ENCODE measurements around the gene ATP7A. TPM values are rescaled to one million over a fixed set of nuclear protein-coding genes. Genes with fewer than 3 reads are reported as not detected.

The ATP7A gene
- total RNA-seq, 1 donor from 2014 or later, result 15.0 TPM

DNA sequence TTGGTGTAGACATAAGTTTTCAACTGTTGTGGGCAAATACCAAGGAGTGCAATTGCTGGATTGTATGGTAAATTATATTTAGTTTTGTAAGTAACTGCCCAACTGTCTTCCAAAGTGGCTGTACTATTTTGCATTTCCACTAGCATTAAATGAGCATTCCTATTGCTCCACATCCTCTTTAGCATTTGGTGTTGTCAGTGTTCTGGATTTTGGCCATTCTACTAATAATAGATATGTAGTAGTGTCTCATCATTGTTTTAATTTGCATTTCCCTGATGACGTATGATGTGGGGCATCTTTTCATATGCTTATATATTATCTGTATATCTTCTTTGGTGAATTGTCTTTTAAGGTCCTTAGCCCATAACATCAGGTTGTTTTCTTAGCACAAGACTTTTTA lies 41.7 kb downstream of the ATP7A start:
- Histone ChIP-seq H3K4me1 (ENCODE audit: insufficient read depth, low read length) (no peaks in the 10 kb centered on the region), H3K27me3 (ENCODE audit: insufficient read depth, low read length) (no peaks in the 10 kb centered on the region), H2AFZ (ENCODE audit: low read depth, low read length) (no peak overlapping the region), H4K20me1 (ENCODE audit: insufficient read depth, low read length) (no peaks in the 10 kb centered on the region), H3K79me2 (ENCODE audit: insufficient read depth, low read length) (no peaks in the 10 kb centered on the region), H3K4me3 (ENCODE audit: insufficient read depth, low read depth, low read length) (no peak overlapping the region), H3K9me3 (ENCODE audit: insufficient read depth, low read depth, low read length) (no peaks in the 10 kb centered on the region), H3K4me2 (ENCODE audit: low read length) (no peak overlapping the region), H3K36me3 (ENCODE audit: insufficient read depth, low read length) (no peaks in the 10 kb centered on the region), H3K27ac (ENCODE audit: low read depth, low read length) (no peak overlapping the region), H3K9ac (ENCODE audit: low read length) (no peak overlapping the region)
- TF ChIP-seq, protein P1, sequence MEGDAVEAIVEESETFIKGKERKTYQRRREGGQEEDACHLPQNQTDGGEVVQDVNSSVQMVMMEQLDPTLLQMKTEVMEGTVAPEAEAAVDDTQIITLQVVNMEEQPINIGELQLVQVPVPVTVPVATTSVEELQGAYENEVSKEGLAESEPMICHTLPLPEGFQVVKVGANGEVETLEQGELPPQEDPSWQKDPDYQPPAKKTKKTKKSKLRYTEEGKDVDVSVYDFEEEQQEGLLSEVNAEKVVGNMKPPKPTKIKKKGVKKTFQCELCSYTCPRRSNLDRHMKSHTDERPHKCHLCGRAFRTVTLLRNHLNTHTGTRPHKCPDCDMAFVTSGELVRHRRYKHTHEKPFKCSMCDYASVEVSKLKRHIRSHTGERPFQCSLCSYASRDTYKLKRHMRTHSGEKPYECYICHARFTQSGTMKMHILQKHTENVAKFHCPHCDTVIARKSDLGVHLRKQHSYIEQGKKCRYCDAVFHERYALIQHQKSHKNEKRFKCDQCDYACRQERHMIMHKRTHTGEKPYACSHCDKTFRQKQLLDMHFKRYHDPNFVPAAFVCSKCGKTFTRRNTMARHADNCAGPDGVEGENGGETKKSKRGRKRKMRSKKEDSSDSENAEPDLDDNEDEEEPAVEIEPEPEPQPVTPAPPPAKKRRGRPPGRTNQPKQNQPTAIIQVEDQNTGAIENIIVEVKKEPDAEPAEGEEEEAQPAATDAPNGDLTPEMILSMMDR (IDR thresholded peaks at IDR 0.05; ENCODE audit: insufficient read depth, low read depth, low read length), result no peak
- TF ChIP-seq EZH2 (IDR thresholded peaks at IDR 0.05; ENCODE audit: insufficient read depth, low read length), result no peak
- H3K27me3 Mint-ChIP-seq (ENCODE audit: low read depth, unreplicated experiment), result no peaks in the 10 kb centered on the region
- no peaks in the 10 kb centered on the region for H3K36me3 Mint-ChIP-seq (ENCODE audit: low read depth, unreplicated experiment)
- H3K4me1 Mint-ChIP-seq (ENCODE audit: low read depth, unreplicated experiment), result peaks cover 5% of the 10 kb centered on the region
- H3K9me3 Mint-ChIP-seq (ENCODE audit: unreplicated experiment), result peaks cover 2% of the 10 kb centered on the region
- H3K4me3 Mint-ChIP-seq (ENCODE audit: unreplicated experiment), result no peak overlapping the region
- FAIRE-seq, result no peak
- H3K27ac Mint-ChIP-seq (ENCODE audit: unreplicated experiment), result no peak overlapping the region
- no peak for DNase-seq (ENCODE audit: low read depth)

DNA sequence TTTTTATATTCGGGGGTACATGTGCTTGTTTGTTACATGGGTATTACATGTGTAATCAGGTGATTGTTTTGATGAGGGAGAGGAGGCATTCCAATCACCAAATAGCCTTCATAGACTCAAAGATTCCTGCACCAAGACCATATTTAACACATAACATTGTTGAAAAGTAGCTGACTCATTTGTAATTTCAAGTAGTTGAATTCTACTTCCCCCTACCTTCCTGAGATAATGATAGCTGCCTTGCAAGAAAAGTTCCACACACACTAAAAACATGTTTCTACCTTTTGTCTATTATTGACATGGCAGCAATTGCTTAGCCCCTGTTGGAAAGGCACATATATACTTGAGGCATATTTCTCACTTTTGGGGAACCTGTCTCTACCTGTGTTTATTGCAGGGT lies 42.8 kb downstream of the ATP7A start:
- Histone ChIP-seq H3K4me2 (ENCODE audit: low read length) (peak overlapping the region; percentile 44), H2AFZ (ENCODE audit: low read depth, low read length) (no peak overlapping the region), H3K27ac (ENCODE audit: low read depth, low read length) (no peak overlapping the region), H3K9me3 (ENCODE audit: insufficient read depth, low read depth, low read length) (no peaks in the 10 kb centered on the region), H4K20me1 (ENCODE audit: insufficient read depth, low read length) (no peaks in the 10 kb centered on the region), H3K79me2 (ENCODE audit: insufficient read depth, low read length) (no peaks in the 10 kb centered on the region), H3K9ac (ENCODE audit: low read length) (no peak overlapping the region), H3K4me3 (ENCODE audit: insufficient read depth, low read depth, low read length) (no peak overlapping the region), H3K36me3 (ENCODE audit: insufficient read depth, low read length) (no peaks in the 10 kb centered on the region), H3K4me1 (ENCODE audit: insufficient read depth, low read length) (no peaks in the 10 kb centered on the region), H3K27me3 (ENCODE audit: insufficient read depth, low read length) (no peaks in the 10 kb centered on the region)
- H3K4me3 Mint-ChIP-seq (ENCODE audit: unreplicated experiment), result no peak overlapping the region
- H3K4me1 Mint-ChIP-seq (ENCODE audit: low read depth, unreplicated experiment), result peaks cover 5% of the 10 kb centered on the region
- no peak for DNase-seq (ENCODE audit: low read depth)
- H3K27me3 Mint-ChIP-seq (ENCODE audit: low read depth, unreplicated experiment), result no peaks in the 10 kb centered on the region
- peaks cover 2% of the 10 kb centered on the region for H3K9me3 Mint-ChIP-seq (ENCODE audit: unreplicated experiment)
- H3K36me3 Mint-ChIP-seq (ENCODE audit: low read depth, unreplicated experiment), result no peaks in the 10 kb centered on the region
- FAIRE-seq, result peak; percentile 100
- H3K27ac Mint-ChIP-seq (ENCODE audit: unreplicated experiment), result no peak overlapping the region
- TF ChIP-seq EZH2 (IDR thresholded peaks at IDR 0.05; ENCODE audit: insufficient read depth, low read length), result no peak
- TF ChIP-seq, protein P1 (IDR thresholded peaks at IDR 0.05; ENCODE audit: insufficient read depth, low read depth, low read length), result no peak

DNA sequence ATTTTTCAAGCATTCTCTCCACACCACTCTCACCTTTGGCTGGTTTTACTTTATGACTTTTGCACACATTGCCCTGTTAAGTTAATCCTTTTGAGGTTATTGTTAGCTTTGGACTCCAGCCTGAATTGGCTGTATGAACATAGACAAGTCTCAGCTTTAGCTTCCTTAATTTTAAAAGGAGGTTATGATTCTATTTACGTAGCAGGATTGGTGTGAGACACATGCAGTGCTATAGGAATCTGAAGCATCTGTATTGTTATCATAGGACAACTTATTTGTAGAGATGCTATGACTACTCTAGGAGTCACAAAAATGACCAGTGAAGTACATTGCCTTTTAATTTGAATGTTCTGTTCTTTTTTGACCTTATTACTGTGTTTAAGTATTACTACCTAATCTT lies 43.2 kb downstream of the ATP7A start:
- no peaks in the 10 kb centered on the region for H3K9me3 ChIP-seq (ENCODE audit: insufficient read depth, low read depth, low read length)
- no peaks in the 10 kb centered on the region for H4K20me1 ChIP-seq (ENCODE audit: insufficient read depth, low read length)
- peaks cover 5% of the 10 kb centered on the region for H3K4me1 Mint-ChIP-seq (ENCODE audit: low read depth, unreplicated experiment)
- no peaks in the 10 kb centered on the region for H3K27me3 Mint-ChIP-seq (ENCODE audit: low read depth, unreplicated experiment)
- no peak overlapping the region for H3K27ac ChIP-seq (ENCODE audit: low read depth, low read length)
- no peaks in the 10 kb centered on the region for H3K36me3 ChIP-seq (ENCODE audit: insufficient read depth, low read length)
- H3K4me3 Mint-ChIP-seq (ENCODE audit: unreplicated experiment), result no peak overlapping the region
- H3K4me2 ChIP-seq (ENCODE audit: low read length), result peak overlapping the region; percentile 44
- no peak overlapping the region for H3K4me3 ChIP-seq (ENCODE audit: insufficient read depth, low read depth, low read length)
- peaks cover 2% of the 10 kb centered on the region for H3K9me3 Mint-ChIP-seq (ENCODE audit: unreplicated experiment)
- no peaks in the 10 kb centered on the region for H3K27me3 ChIP-seq (ENCODE audit: insufficient read depth, low read length)
- DNase-seq (ENCODE audit: low read depth) (peak; percentile 46), FAIRE-seq (peak; percentile 79)
- H3K79me2 ChIP-seq (ENCODE audit: insufficient read depth, low read length), result no peaks in the 10 kb centered on the region
- no peak overlapping the region for H3K9ac ChIP-seq (ENCODE audit: low read length)
- no peaks in the 10 kb centered on the region for H3K4me1 ChIP-seq (ENCODE audit: insufficient read depth, low read length)
- TF ChIP-seq, protein P1 (IDR thresholded peaks at IDR 0.05; ENCODE audit: insufficient read depth, low read depth, low read length), result no peak
- no peak overlapping the region for H2AFZ ChIP-seq (ENCODE audit: low read depth, low read length)
- no peak overlapping the region for H3K27ac Mint-ChIP-seq (ENCODE audit: unreplicated experiment)
- H3K36me3 Mint-ChIP-seq (ENCODE audit: low read depth, unreplicated experiment), result no peaks in the 10 kb centered on the region

Measured in astrocyte (in vitro differentiated cells and primary cell).